ENCODE results near the gene PRKACB. TPM values are rescaled to one million over a fixed set of nuclear protein-coding genes. Genes with fewer than 3 reads are reported as not detected.

PRKACB gene
- total RNA-seq, 2 donors from 2014 or later: 25.2 to 35.0 TPM

DNA sequence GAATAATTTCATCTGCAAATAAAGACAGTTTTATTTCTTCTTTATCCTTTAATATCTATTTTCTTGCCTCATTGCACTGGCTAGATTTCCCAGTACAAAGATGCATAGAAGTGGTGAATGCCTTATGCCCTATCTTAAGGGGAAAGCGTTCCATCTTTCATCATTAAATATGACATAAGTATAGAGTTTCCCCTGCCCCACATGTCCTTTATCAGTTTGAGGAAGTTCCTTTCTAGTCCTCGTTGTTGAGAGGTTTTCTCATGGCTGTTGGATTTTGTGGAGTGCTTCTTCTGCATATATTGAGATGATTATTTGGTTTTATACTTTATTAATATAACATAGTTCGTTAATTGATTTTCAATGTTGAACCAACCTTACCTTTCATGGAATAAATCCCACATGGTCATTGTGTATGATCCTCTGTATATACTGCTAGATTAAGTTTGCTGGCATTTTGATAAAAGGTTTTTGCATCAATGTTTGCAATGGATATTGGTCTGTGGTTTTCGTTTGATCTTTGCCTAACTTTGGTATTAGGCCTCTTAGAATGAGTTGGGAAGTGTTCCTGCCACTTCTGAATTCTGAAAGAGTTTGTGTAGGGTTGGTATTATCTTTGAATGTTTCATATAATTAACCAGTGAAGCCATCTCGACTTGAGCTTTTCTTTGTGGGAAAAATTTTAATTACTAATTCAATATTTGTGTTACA lies 15.6 kb downstream of the PRKACB start:
- no peaks in the 10 kb centered on the region for H3K27me3 ChIP-seq
- no peaks in the 10 kb centered on the region for H3K9me3 ChIP-seq
- TF ChIP-seq, protein P1, sequence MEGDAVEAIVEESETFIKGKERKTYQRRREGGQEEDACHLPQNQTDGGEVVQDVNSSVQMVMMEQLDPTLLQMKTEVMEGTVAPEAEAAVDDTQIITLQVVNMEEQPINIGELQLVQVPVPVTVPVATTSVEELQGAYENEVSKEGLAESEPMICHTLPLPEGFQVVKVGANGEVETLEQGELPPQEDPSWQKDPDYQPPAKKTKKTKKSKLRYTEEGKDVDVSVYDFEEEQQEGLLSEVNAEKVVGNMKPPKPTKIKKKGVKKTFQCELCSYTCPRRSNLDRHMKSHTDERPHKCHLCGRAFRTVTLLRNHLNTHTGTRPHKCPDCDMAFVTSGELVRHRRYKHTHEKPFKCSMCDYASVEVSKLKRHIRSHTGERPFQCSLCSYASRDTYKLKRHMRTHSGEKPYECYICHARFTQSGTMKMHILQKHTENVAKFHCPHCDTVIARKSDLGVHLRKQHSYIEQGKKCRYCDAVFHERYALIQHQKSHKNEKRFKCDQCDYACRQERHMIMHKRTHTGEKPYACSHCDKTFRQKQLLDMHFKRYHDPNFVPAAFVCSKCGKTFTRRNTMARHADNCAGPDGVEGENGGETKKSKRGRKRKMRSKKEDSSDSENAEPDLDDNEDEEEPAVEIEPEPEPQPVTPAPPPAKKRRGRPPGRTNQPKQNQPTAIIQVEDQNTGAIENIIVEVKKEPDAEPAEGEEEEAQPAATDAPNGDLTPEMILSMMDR (IDR thresholded peaks at IDR 0.05): no peak
- H3K4me3 ChIP-seq: no peak overlapping the region
- no peak overlapping the region for H3K27ac ChIP-seq
- DNase-seq (ENCODE audit: low spot score): no peak
- peaks cover 0 to 2% of the 10 kb centered on the region in 2 donors for H3K4me1 ChIP-seq
- no peaks in the 10 kb centered on the region for H3K36me3 ChIP-seq

GRCh38 chr1:84162295-84162694 lies 18.2 kb downstream of the PRKACB start:
- H3K36me3 ChIP-seq: no peaks in the 10 kb centered on the region
- TF ChIP-seq, protein P1 (IDR thresholded peaks at IDR 0.05): no peak
- DNase-seq (ENCODE audit: low spot score): no peak

GRCh38 chr1:84163123-84163931 lies 19.3 kb downstream of the PRKACB start:
- H3K4me1 ChIP-seq: peaks cover 0 to 10% of the 10 kb centered on the region in 2 donors

More at GRCh38 chr1:84162295-84162694, 18.2 kb downstream of the PRKACB start:
- no peak overlapping the region for H3K27ac ChIP-seq
- peaks cover 0 to 10% of the 10 kb centered on the region in 2 donors for H3K4me1 ChIP-seq
- no peak overlapping the region for H3K4me3 ChIP-seq
- no peaks in the 10 kb centered on the region for H3K9me3 ChIP-seq
- no peaks in the 10 kb centered on the region for H3K27me3 ChIP-seq

GRCh38 chr1:84164161-84164560 lies 20.1 kb downstream of the PRKACB start:
- H3K27ac ChIP-seq: no peak overlapping the region
- no peaks in the 10 kb centered on the region for H3K27me3 ChIP-seq
- H3K4me3 ChIP-seq: no peak overlapping the region
- H3K9me3 ChIP-seq: no peaks in the 10 kb centered on the region
- H3K36me3 ChIP-seq: no peaks in the 10 kb centered on the region
- H3K4me1 ChIP-seq: peaks cover 0 to 10% of the 10 kb centered on the region in 2 donors
- no peak for DNase-seq (ENCODE audit: low spot score)
- TF ChIP-seq, protein P1 (IDR thresholded peaks at IDR 0.05): no peak

More at GRCh38 chr1:84163123-84163931, 19.3 kb downstream of the PRKACB start:
- no peak overlapping the region for H3K27ac ChIP-seq
- H3K36me3 ChIP-seq: no peaks in the 10 kb centered on the region
- no peak for DNase-seq (ENCODE audit: low spot score)
- no peak overlapping the region for H3K4me3 ChIP-seq
- H3K27me3 ChIP-seq: no peaks in the 10 kb centered on the region
- TF ChIP-seq, protein P1 (IDR thresholded peaks at IDR 0.05): no peak
- H3K9me3 ChIP-seq: no peaks in the 10 kb centered on the region

DNA sequence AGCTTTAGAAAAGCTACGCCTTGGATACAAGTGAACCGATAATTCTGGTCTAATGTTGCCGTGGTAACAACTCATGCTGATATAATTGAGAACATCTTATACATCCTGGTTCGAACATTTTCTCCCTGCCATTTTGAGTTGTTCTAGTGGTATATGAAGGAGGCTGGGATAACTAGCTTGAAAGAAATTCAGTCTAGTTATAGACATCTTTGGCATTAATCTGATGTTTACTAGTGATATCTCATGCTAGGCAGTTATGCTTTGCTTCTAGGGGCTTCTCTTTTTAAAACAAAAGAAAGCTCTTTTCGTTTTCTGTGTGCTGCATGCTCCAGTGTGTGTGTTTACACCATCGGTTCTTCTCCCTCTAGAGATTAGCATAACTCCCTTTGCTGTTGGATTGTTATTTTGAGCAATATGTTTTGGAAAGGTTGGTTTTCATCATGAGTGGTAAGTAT lies 20.5 kb downstream of the PRKACB start:
- no peak for DNase-seq (ENCODE audit: low spot score)
- no peak overlapping the region for H3K4me3 ChIP-seq
- H3K27ac ChIP-seq: no peak overlapping the region
- no peaks in the 10 kb centered on the region for H3K27me3 ChIP-seq
- H3K36me3 ChIP-seq: no peaks in the 10 kb centered on the region
- H3K9me3 ChIP-seq: no peaks in the 10 kb centered on the region
- TF ChIP-seq, protein P1 (IDR thresholded peaks at IDR 0.05): no peak
- peaks cover 0 to 10% of the 10 kb centered on the region in 2 donors for H3K4me1 ChIP-seq
